Thyroid gland (tissue), 4 donors: Measurements from ENCODE around the gene NUMB.

Experiments
- POLR2A ChIP-seq, 2 donors: fragments of 450-650 bp; IDR thresholded peaks; one replicate each; pipeline ENCODE4 v1.6.1; 2017; ENCODE audit warnings: antibody characterized with exemption in 2 of 2, mild to moderate bottlenecking in 2 of 2, moderate library complexity in 1 of 2
- TF ChIP-seq, protein P1 (sequence below), 6 experiments: fragments of 200-600 bp in 3 of 6; fragments of 450-650 bp in 3 of 6; sonication (generic) in 3 of 6; IDR thresholded peaks; one replicate each; pipeline ENCODE4 v1.5.1; 2016 to 2019; ENCODE audit warnings: antibody characterized with exemption in 6 of 6, mild to moderate bottlenecking in 2 of 6, inconsistent platforms in 1 of 6, moderate library complexity in 1 of 6

DNA sequence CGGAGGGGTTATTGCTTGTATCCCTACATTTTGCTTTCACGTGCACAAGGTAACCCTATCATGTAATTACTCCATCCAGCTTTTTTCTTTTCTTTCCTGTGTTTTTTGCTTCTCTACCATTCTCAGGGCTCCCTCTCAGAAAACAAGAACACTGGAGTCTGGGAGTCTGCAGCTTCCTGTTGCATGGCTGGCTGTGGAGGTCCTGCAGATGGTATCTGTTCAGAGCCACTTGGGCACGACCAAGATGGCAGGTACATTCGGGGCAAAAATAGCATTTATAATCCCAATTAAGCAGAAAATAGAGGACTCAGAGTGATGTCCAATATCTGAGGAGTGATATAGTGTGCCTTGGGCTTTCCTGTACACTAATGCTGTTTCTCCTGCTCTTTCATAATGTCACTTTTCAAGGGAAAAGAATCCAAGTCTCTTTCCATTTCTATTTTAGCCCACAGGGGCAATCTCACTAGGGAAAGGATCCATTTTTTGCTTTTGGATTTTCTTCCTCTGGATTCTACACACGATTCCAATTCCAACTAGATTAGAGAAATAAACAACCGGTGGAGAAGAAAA lies 3.2 kb upstream of the NUMB start:
- TF ChIP-seq, protein P1, sequence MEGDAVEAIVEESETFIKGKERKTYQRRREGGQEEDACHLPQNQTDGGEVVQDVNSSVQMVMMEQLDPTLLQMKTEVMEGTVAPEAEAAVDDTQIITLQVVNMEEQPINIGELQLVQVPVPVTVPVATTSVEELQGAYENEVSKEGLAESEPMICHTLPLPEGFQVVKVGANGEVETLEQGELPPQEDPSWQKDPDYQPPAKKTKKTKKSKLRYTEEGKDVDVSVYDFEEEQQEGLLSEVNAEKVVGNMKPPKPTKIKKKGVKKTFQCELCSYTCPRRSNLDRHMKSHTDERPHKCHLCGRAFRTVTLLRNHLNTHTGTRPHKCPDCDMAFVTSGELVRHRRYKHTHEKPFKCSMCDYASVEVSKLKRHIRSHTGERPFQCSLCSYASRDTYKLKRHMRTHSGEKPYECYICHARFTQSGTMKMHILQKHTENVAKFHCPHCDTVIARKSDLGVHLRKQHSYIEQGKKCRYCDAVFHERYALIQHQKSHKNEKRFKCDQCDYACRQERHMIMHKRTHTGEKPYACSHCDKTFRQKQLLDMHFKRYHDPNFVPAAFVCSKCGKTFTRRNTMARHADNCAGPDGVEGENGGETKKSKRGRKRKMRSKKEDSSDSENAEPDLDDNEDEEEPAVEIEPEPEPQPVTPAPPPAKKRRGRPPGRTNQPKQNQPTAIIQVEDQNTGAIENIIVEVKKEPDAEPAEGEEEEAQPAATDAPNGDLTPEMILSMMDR (IDR thresholded peaks at IDR 0.05), result no peak
- no peak for TF ChIP-seq POLR2A (IDR thresholded peaks at IDR 0.05)
